Skeletal muscle satellite cell (primary cell): ENCODE measurements around the gene MEIKIN.

Source experiments
- H3K27me3 ChIP-seq: 2 replicates; pipeline ENCODE4 v1.7.0; 2013; ENCODE audit warnings: low read length; ENCODE audit not compliant: control insufficient read depth, insufficient read depth
- H3K36me3 ChIP-seq: 2 replicates; pipeline ENCODE4 v1.7.0; 2013; ENCODE audit warnings: mild to moderate bottlenecking, control low read depth, low read length; ENCODE audit not compliant: insufficient read depth
- H3K4me1 ChIP-seq: 2 replicates; pipeline ENCODE4 v1.7.0; 2013; ENCODE audit warnings: low read length; ENCODE audit not compliant: control insufficient read depth, insufficient read depth
- H3K4me2 ChIP-seq: 2 replicates; pipeline ENCODE4 v1.7.0; 2013; ENCODE audit warnings: mild to moderate bottlenecking, low read length
- H3K4me3 ChIP-seq: 2 replicates; pipeline ENCODE4 v1.7.0; 2013; ENCODE audit warnings: low read length
- H3K9ac ChIP-seq: 2 replicates; pipeline ENCODE4 v1.7.0; 2013; ENCODE audit warnings: mild to moderate bottlenecking, low read depth, low read length, moderate library complexity
- H3K9me3 ChIP-seq: replicated peaks from 2 replicates; pipeline ENCODE4 v1.7.0; 2013; ENCODE audit warnings: mild to moderate bottlenecking, control low read depth, low read length

Gene MEIKIN

GRCh38 chr5:131795879-131796792 lies 149.3 kb downstream of the MEIKIN start:
- Histone ChIP-seq H3K4me2 (peak overlapping the region; percentile 82), H3K9ac (peak overlapping the region; percentile 100), H3K36me3 (peaks cover 5% of the 10 kb centered on the region), H3K4me3 (peak overlapping the region; percentile 89), H3K27me3 (no peaks in the 10 kb centered on the region), H3K4me1 (peaks cover 5% of the 10 kb centered on the region), H3K9me3 (no peaks in the 10 kb centered on the region)

- Histone ChIP-seq H3K4me3 (peak overlapping the region; percentile 89), H3K9ac (peak overlapping the region; percentile 100), H3K9me3 (no peaks in the 10 kb centered on the region), H3K36me3 (peaks cover 5% of the 10 kb centered on the region), H3K4me2 (peak overlapping the region; percentile 82), H3K4me1 (peaks cover 5% of the 10 kb centered on the region), H3K27me3 (no peaks in the 10 kb centered on the region)
Observed at GRCh38 chr5:131795228-131795627, 150.2 kb downstream of the MEIKIN start.

- no peaks in the 10 kb centered on the region for H3K9me3 ChIP-seq
- H3K36me3 ChIP-seq, result peaks cover 5% of the 10 kb centered on the region
- H3K27me3 ChIP-seq, result no peaks in the 10 kb centered on the region
- H3K4me1 ChIP-seq, result peaks cover 5% of the 10 kb centered on the region
- H3K4me2 ChIP-seq, result peak overlapping the region; percentile 82
- H3K9ac ChIP-seq, result peak overlapping the region; percentile 100
- peak overlapping the region; percentile 89 for H3K4me3 ChIP-seq
Observed at GRCh38 chr5:131794586-131794985, 150.9 kb downstream of the MEIKIN start.

GRCh38 chr5:131792896-131793295 lies 152.6 kb downstream of the MEIKIN start:
- no peak overlapping the region for H3K4me3 ChIP-seq
- no peak overlapping the region for H3K9ac ChIP-seq
- no peak overlapping the region for H3K4me2 ChIP-seq
- H3K4me1 ChIP-seq, result peaks cover 5% of the 10 kb centered on the region
- no peaks in the 10 kb centered on the region for H3K9me3 ChIP-seq
- peaks cover 5% of the 10 kb centered on the region for H3K36me3 ChIP-seq
- no peaks in the 10 kb centered on the region for H3K27me3 ChIP-seq

GRCh38 chr5:131791866-131792265 lies 153.6 kb downstream of the MEIKIN start:
- Histone ChIP-seq H3K4me1 (peaks cover 5% of the 10 kb centered on the region), H3K4me2 (no peak overlapping the region), H3K27me3 (no peaks in the 10 kb centered on the region), H3K9ac (no peak overlapping the region), H3K36me3 (peaks cover 11% of the 10 kb centered on the region), H3K4me3 (no peak overlapping the region), H3K9me3 (no peaks in the 10 kb centered on the region)

GRCh38 chr5:131790550-131790949 lies 154.9 kb downstream of the MEIKIN start:
- peaks cover 11% of the 10 kb centered on the region for H3K36me3 ChIP-seq
- no peak overlapping the region for H3K9ac ChIP-seq
- H3K4me3 ChIP-seq, result no peak overlapping the region
- H3K9me3 ChIP-seq, result no peaks in the 10 kb centered on the region
- H3K4me1 ChIP-seq, result peaks cover 5% of the 10 kb centered on the region
- H3K4me2 ChIP-seq, result no peak overlapping the region
- H3K27me3 ChIP-seq, result no peaks in the 10 kb centered on the region

- H3K4me1 ChIP-seq, result peaks cover 4% of the 10 kb centered on the region
- no peaks in the 10 kb centered on the region for H3K27me3 ChIP-seq
- peaks cover 11% of the 10 kb centered on the region for H3K36me3 ChIP-seq
- H3K4me3 ChIP-seq, result no peak overlapping the region
- H3K4me2 ChIP-seq, result no peak overlapping the region
- no peak overlapping the region for H3K9ac ChIP-seq
- no peaks in the 10 kb centered on the region for H3K9me3 ChIP-seq
Observed at GRCh38 chr5:131789765-131790164, 155.7 kb downstream of the MEIKIN start.

GRCh38 chr5:131787736-131788135 lies 157.7 kb downstream of the MEIKIN start:
- H3K27me3 ChIP-seq, result no peaks in the 10 kb centered on the region
- H3K4me3 ChIP-seq, result no peak overlapping the region
- no peak overlapping the region for H3K4me2 ChIP-seq
- no peaks in the 10 kb centered on the region for H3K9me3 ChIP-seq
- no peaks in the 10 kb centered on the region for H3K4me1 ChIP-seq
- H3K36me3 ChIP-seq, result peaks cover 6% of the 10 kb centered on the region
- H3K9ac ChIP-seq, result no peak overlapping the region

- H3K4me2 ChIP-seq, result no peak overlapping the region
- no peaks in the 10 kb centered on the region for H3K27me3 ChIP-seq
- no peaks in the 10 kb centered on the region for H3K9me3 ChIP-seq
- H3K36me3 ChIP-seq, result peaks cover 6% of the 10 kb centered on the region
- no peak overlapping the region for H3K4me3 ChIP-seq
- no peaks in the 10 kb centered on the region for H3K4me1 ChIP-seq
- no peak overlapping the region for H3K9ac ChIP-seq
Observed at GRCh38 chr5:131786900-131787692, 158.4 kb downstream of the MEIKIN start.

- H3K9ac ChIP-seq, result no peak overlapping the region
- H3K4me2 ChIP-seq, result no peak overlapping the region
- no peaks in the 10 kb centered on the region for H3K27me3 ChIP-seq
- peaks cover 6% of the 10 kb centered on the region for H3K36me3 ChIP-seq
- H3K4me3 ChIP-seq, result no peak overlapping the region
- no peaks in the 10 kb centered on the region for H3K4me1 ChIP-seq
- no peaks in the 10 kb centered on the region for H3K9me3 ChIP-seq
Observed at GRCh38 chr5:131786036-131786435, 159.4 kb downstream of the MEIKIN start.

GRCh38 chr5:131783874-131784273 lies 161.6 kb downstream of the MEIKIN start:
- Histone ChIP-seq H3K27me3 (no peaks in the 10 kb centered on the region), H3K4me2 (no peak overlapping the region), H3K4me1 (no peaks in the 10 kb centered on the region), H3K9ac (no peak overlapping the region), H3K36me3 (peaks cover 6% of the 10 kb centered on the region), H3K9me3 (no peaks in the 10 kb centered on the region), H3K4me3 (no peak overlapping the region)
